Measurements from ENCODE around the gene ABAT.
A peak's percentile ranks its signal among the peaks of the same experiment; 100 is the strongest.

The ABAT gene

GRCh38 chr16:8674413-8675022, at the start of gene ABAT:
Gene ABAT, plus strand, starts transcription at chr16:8674617. Its CDS starts 61,123 bp downstream, at chr16:8735740.
- DNase-seq, result peak; percentile 93

DNA sequence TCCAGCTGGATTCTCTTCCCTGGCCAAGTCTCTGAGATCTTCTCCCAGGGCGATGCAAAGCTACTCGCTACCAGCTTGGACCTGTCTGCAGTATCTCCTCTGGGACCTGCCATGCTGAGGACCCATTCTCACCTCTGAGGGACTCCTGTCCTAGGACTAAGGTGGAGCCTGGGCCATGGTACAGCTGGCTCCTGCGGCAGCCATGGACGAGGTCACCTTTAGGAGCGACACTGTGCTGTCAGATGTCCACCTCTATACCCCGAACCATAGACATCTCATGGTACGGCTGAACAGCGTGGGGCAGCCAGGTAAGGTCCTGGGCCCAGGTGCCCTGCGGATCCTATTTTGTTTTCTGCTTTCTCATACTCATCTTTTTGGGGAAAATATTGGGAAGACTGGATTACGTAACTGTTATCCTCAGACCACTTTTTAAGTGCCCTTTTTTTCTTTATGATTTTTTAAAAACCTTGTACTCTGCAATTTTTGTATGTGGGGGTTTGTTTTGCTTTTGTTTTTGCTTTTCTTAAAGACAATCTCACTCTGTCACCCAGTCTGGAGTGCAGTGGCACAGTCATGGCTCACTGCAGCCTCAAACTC, 48.8 kb upstream of the ABAT start:
- no peak for DNase-seq

DNA sequence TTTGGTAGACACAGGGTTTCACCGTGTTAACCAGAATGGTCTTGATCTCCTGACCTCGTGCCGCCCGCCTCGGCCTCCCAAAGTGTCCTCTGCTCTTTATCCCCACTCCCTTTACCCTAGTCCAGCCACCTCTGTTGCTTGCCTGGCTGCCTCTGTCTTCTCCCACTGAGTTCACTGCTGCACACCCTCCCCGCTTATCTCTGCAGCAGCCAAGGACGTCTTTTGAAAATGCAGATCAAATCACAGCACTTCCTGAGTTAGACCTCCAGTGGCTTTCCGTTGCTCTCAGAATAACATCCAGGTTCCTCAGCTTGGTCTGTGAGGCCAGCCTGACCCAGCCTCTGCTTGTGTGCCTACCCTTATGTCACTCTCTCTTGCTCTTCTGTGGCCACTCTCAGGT, 47.5 kb upstream of the ABAT start:
- no peak for DNase-seq

- no peak for DNase-seq
Observed at GRCh38 chr16:8627456-8627855, 47.0 kb upstream of the ABAT start.

- no peak for DNase-seq
Observed at GRCh38 chr16:8628981-8629725, 45.3 kb upstream of the ABAT start.

DNA sequence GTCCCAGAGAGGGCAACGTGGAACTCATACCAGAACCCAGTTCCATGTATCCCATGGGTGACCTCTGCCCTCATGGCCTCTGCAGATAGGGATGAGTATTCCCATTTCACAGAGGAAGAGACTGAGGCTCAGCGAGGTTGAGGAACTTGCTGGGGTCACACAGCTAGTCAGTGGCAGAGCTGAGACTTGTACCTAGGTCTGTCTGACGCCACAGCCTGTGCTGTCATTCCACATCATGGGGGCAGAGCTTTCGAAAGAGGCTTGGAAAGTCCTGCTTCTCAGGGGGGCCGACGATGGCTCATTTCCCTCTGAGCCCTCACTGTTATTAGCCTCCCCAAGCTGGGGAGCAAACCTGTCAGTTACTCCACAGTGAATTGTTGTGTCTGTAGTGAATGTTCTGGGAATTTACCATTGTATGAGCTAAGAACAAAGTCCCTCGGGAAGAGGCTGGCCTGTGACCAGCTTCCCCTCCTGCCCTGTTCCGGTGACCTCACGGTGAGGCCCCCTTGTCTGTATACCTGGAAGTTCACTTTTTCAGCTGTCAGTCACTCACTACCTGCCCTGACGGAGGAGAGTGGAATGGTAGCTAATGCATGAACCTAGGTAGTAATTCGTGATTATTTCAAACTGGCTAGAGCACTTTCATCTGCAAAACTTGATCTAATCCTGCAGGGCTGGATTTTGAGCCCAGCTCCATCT, 44.0 kb upstream of the ABAT start:
- no peak for DNase-seq

GRCh38 chr16:8631373-8631772, 43.0 kb upstream of the ABAT start:
- no peak for DNase-seq

DNA sequence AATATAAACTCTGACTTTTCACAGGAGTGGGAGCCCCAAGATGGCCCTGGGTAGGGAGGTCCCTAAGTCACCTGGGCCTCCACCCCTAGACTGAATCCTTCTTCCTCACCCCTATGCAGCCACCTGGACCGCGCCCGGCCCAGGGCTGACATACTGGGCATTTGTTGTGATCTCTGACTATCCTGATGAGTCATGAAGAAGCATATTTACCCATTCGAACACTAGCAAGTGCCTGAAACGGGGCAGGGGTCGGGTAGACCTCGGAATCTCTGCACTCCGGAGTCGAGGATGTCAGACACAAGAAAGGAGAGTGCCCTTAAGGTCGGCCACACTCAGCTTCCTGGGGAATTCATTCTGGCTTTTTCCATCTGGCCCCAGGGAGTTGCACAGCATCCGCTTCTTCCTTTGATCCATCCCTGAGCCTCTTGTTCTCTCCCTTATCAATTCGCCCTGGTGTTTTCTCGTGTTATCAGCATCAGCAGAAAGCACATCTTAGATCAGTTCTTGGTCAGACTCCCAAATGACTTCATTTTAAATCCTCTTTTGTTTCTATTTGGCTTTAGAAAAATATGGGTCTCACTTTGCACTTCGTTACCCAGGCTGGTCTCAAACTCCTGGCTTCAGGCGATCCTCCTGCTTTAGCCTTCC, 42.5 kb upstream of the ABAT start:
- no peak for DNase-seq

DNA sequence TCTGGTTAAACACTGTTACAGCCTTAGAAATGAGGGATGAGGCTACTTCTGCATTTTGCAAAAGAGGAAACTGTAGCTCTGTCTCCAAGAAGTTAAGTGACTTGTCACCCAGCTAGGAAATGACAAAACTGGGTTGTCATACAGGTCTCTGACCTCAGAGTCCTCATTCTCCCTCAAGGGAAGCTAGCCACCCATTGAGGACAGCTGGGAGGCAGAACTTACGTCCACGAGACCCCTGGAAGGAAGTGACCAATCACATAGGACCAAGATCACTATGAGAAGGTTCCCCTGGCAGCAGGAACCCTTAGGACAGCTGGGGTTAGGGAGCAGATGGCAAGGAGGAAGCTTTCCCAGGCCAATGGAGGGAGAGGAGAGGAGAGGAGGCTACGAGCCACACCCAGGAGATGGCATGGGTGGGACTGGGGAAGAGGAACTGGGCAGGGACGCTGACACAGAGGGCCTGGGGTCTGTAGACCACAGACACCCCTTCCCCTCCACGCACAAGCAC, 41.7 kb upstream of the ABAT start:
- no peak for DNase-seq

GRCh38 chr16:8634991-8635736, 39.3 kb upstream of the ABAT start:
- no peak for DNase-seq

DNA sequence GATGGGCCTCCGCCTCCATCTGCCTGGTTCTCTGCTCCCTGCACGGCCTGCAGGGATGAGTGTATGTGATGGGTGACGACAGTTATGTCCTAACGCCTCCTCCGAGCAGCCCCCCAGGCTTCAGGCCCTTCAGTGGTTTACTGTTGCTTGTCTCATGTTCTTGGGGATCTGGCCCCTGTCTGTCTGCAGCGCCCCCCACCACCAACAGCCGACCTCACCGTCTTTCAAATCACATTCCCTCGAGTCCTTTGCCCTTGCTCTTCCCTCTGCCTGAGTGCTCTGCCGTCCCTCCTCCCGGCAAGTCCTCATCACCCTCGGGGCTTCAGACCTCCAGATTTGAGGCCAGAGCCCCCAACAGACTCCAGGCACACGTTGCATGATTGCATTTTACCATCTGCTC, 34.7 kb upstream of the ABAT start:
- no peak for DNase-seq

DNA sequence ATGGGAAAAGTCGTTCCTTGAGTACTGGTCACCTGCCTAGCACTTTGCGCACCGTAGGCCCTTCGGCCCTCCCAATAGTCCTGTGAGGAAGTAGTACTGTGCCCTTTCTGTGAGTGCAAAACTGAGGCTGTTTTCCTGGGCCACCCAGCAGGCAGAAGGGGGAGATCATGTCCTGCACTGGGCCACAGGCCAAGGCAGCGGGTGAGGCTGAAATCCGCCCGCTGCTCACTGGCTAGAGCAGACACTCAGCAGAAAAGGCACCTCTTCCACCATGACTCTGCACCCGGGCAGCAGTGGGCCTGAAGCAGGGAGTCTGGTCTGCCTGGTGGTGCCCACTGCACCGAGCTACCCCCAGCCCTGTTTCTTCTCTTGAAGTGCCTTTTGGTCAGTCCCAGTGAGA, 32.7 kb upstream of the ABAT start:
- DNase-seq, result no peak

DNA sequence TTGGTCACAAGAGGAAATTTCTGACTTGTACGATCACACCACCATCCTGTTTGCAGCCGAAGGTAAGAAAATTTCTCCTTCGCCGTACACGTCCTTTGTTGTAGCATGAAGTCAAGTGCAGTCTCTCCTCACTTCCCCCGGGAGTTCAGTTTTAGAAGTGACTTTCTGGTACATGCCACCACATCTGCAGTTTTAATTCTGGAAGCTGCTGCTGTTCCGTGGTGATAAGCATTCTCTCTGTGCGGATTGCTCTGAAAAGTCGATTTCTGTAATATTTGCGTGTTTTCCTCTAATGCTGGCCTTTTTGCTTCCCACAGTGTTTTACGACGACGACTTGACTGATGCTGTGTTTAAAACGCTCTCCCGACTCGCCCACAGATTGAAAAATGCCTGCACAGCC, 32.3 kb upstream of the ABAT start:
- no peak for DNase-seq

DNA sequence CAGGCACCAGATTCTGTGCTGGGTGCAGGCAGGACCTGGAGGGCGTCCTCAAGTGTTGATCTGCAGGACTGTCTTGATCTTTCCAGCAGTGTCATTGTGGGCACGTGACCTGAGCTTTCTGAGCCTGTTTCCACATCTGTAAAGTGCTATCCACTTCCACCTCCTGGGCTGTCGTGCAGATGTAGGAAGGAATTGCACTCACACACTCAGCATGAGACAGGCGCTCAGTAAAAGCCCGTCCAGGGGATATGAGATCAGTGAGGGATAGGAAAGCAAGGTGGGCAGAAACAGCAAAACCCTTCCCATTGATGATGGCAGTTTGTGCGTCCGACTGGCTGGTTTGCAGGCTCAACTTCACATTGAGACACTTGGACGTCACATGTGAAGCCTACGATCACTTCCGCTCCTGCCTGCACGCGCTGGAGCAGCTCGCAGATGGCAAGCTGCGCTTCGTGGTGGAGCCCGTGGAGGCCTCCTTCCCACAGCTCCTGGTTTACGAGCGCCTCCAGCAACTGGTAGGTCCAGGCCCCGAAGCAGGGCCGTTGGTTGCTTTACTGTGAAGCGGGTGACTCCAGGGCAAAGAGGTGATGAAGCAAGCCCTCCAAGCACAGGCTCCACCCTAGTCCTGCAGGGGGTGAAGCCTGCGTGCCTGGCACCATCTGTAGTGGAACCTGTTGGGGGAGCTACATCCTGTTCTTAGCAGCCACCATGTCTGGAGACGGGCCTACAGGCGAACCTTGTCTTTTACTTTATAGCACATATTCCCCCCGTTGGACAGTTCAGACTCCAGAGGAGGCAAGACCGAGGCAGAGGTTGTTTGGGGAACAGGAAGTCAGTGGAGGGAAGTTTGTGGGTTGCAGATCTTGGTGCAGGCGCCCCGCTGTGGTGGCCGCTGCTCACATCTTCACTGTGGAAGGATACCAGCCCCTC, 29.9 kb upstream of the ABAT start:
- peak; percentile 5 for DNase-seq

DNA sequence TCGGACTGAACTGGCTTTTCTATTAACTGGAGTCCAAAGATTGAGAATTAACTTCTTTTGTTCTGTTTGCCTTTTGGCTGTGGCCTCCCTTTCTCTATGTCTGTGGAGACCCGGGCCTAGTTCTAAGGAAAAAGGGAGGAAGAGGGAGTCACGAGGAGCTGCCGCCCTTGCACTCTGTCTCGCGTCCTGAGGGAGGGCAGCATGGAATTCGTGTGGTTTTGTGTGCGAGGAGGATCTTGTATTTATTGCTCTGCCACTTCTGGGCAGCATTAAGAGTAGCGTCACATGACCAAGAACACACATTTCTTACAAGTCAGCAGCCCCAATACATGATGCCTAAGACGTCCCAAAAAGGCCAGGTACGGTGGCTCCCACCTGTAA, 29.3 kb upstream of the ABAT start:
- DNase-seq, result no peak

- no peak for DNase-seq
Observed at GRCh38 chr16:8645831-8646230, 28.6 kb upstream of the ABAT start.

- no peak for DNase-seq
Observed at GRCh38 chr16:8646326-8647053, 27.9 kb upstream of the ABAT start.

GRCh38 chr16:8647721-8648318, 26.6 kb upstream of the ABAT start:
- no peak for DNase-seq

DNA sequence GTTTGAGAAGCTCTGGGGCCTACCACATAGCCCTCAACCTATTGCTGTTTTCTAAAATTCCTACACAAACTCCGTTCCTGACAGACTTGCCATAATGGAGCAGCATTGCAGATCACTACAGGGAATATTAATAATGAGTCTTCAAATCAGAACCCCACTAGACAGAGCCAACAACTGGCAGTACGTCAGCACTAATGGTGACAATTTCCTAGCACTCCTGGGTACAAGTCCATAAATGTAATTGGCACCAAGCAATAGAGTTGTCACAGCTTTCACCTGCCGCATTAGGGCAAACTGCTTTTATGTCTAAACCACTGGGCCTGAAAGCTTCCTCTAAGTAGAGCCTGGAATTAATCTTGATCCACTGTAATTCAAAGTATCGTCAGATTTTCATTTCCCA, 25.5 kb upstream of the ABAT start:
- DNase-seq, result no peak
